ENCODE results near the gene ZBTB43. TPM values are rescaled to one million over a fixed set of nuclear protein-coding genes. Genes with fewer than 3 reads are reported as not detected.

Gene ZBTB43
- total RNA-seq, 2 experiments from 2014 or later = 14.3 to 21.1 TPM

DNA sequence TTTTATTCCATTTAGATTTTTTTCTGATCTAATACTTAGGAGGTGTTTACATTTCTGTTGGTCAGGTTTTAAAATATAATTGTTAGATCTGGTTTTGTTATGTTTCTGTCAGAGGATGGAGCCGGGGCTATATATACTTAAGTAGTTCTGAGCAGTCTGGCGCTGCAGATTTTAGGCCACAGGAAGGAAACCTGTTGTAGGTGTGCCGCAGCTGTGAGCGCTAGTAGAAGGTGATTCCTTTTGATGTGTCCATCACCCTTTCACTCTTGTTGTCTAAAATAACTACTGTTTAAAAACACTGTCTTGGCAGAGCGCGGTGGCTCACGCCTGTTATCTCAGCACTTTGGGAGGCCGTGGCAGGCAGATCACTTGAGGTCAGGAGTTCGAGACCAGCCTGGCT is 72.6 kb downstream of the ZBTB43 start:
- POLR2A ChIA-PET = no interaction called here
- H3K27ac Mint-ChIP-seq = no peak overlapping the region
- ATAC-seq = no peak
- H3K4me3 Mint-ChIP-seq = no peak overlapping the region
- peak; percentile 9 for DNase-seq
- peaks cover 20% of the 10 kb centered on the region for H3K36me3 Mint-ChIP-seq (ENCODE audit: low read depth)
- no peak for TF ChIP-seq CTCF (IDR thresholded peaks at IDR 0.05)
- intact Hi-C loops (cut with micrococcal nuclease) = no loop called here
- no peaks in the 10 kb centered on the region for H3K9me3 Mint-ChIP-seq
- CTCF ChIA-PET = no interaction called here
- H3K4me1 Mint-ChIP-seq (ENCODE audit: low read depth) = peaks cover 33% of the 10 kb centered on the region
- H3K27me3 Mint-ChIP-seq = no peaks in the 10 kb centered on the region

- TF ChIP-seq CTCF (IDR thresholded peaks at IDR 0.05) = no peak
- no peaks in the 10 kb centered on the region for H3K9me3 Mint-ChIP-seq
- ATAC-seq = no peak
- DNase-seq = no peak
- H3K4me1 Mint-ChIP-seq (ENCODE audit: low read depth) = peaks cover 26% of the 10 kb centered on the region
- H3K27me3 Mint-ChIP-seq = no peaks in the 10 kb centered on the region
- H3K27ac Mint-ChIP-seq = no peak overlapping the region
- peaks cover 20% of the 10 kb centered on the region for H3K36me3 Mint-ChIP-seq (ENCODE audit: low read depth)
- ChIA-PET POLR2A (interaction anchor here (0.7 to 0.9 kb wide), 2 partner anchors 14 to 17 kb away, joined by 3 read pairs; no protein-coding TSS in a partner anchor), CTCF (no interaction called here)
- H3K4me3 Mint-ChIP-seq = no peak overlapping the region
- intact Hi-C loops (cut with micrococcal nuclease) = no loop called here
Measured at GRCh38 chr9:126879288-126879687, 74.4 kb downstream of the ZBTB43 start.

GRCh38 chr9:126880226-126880946 is 75.5 kb downstream of the ZBTB43 start:
- H3K4me1 Mint-ChIP-seq (ENCODE audit: low read depth) = peaks cover 25% of the 10 kb centered on the region
- ATAC-seq (no peak), DNase-seq (no peak)
- TF ChIP-seq CTCF (IDR thresholded peaks at IDR 0.05) = no peak
- ChIA-PET CTCF (no interaction called here), POLR2A (no interaction called here)
- no peak overlapping the region for H3K4me3 Mint-ChIP-seq
- no peaks in the 10 kb centered on the region for H3K27me3 Mint-ChIP-seq
- intact Hi-C loops (cut with micrococcal nuclease) = no loop called here
- H3K9me3 Mint-ChIP-seq = no peaks in the 10 kb centered on the region
- peaks cover 20% of the 10 kb centered on the region for H3K36me3 Mint-ChIP-seq (ENCODE audit: low read depth)
- no peak overlapping the region for H3K27ac Mint-ChIP-seq

DNA sequence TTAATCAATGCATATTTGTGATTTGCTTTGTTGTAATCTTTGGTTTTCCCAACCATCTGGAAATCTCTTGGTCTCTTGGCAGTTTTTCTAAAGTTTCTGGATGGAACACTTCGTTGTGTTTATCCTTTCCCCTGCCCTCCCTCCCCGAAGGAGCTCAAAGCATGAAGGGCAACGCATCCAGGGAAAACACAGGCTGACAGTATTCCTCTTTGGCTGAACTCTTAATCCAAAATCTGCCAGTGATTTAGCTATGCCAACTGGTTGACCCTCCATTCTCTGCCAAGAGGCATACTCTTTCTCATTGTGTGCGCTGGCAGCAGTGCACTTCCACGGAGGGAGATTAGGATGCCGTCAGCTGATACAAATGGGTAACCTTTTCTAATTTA is 76.1 kb downstream of the ZBTB43 start:
- H3K4me3 Mint-ChIP-seq = no peak overlapping the region
- intact Hi-C loops (cut with micrococcal nuclease) = no loop called here
- peaks cover 20% of the 10 kb centered on the region for H3K4me1 Mint-ChIP-seq (ENCODE audit: low read depth)
- ATAC-seq (no peak), DNase-seq (no peak)
- no peaks in the 10 kb centered on the region for H3K9me3 Mint-ChIP-seq
- peaks cover 20% of the 10 kb centered on the region for H3K36me3 Mint-ChIP-seq (ENCODE audit: low read depth)
- ChIA-PET CTCF (no interaction called here), POLR2A (no interaction called here)
- TF ChIP-seq CTCF (IDR thresholded peaks at IDR 0.05) = no peak
- H3K27ac Mint-ChIP-seq = no peak overlapping the region
- H3K27me3 Mint-ChIP-seq = no peaks in the 10 kb centered on the region

GRCh38 chr9:126882746-126883145 is 77.9 kb downstream of the ZBTB43 start:
- ChIA-PET POLR2A (interaction anchor here (1.0 kb wide), 1 partner anchor 17 kb away, joined by 4 read pairs; no protein-coding TSS in a partner anchor), CTCF (no interaction called here)
- intact Hi-C loops (cut with micrococcal nuclease) = no loop called here
- Mint-ChIP-seq H3K36me3 (ENCODE audit: low read depth) (peaks cover 20% of the 10 kb centered on the region), H3K9me3 (no peaks in the 10 kb centered on the region), H3K27ac (no peak overlapping the region), H3K4me3 (no peak overlapping the region), H3K27me3 (no peaks in the 10 kb centered on the region), H3K4me1 (ENCODE audit: low read depth) (peaks cover 8% of the 10 kb centered on the region)
- no peak for DNase-seq
- no peak for ATAC-seq
- TF ChIP-seq CTCF (IDR thresholded peaks at IDR 0.05) = no peak

Measured in activated CD8-positive, alpha-beta T cell treated with anti-CD3 and anti-CD28 coated beads for 36 hours (primary cell).